NCI-H2081 treated with DMSO at 0.1 percent for 48 hours (cell line): ENCODE data around the gene P2RX3.

Source experiments
- DNase-seq: peaks from one replicate; lab custom pipeline; 2025; lab: John Stamatoyannopoulos, UW

Gene P2RX3

DNA sequence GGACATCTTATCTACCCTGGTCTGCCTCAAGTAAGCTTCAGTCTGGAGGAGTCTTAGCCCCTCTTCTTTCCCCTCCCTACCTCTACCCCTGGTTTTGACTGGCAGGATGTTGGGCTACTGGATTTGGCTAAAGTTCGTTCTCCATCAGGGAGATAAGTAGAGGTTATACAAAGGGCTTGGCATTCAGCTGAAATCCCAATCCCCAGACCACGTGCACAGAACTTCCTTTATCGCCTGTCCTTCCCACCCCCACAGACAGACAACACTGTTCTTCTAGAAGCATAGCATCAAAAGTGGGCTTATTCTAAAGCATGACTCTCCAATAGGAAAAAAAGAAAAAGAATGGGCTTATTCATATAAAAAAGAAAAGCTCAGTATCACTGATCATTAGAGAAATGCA, 35.0 kb downstream of the P2RX3 start:
- DNase-seq, result no peak

DNA sequence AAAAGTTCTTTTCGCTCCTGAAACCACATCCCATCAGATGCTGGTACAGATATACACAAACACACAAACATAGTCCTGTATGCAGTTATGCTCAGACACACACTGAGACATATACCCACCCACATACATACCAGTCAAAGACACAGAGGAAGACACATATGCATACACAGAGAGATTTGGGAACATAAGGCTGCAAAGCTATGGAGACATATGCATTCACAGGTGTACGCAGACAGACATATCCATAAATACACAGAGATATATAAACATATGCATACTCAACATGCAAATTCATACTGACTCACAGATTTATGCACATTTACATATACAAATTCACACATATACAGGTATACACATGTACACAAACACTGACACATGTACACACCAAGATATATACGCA, 36.8 kb downstream of the P2RX3 start:
- no peak for DNase-seq

GRCh38 chr11:57375490-57375889, 37.3 kb downstream of the P2RX3 start:
- no peak for DNase-seq

GRCh38 chr11:57376095-57377090, 38.2 kb downstream of the P2RX3 start:
- DNase-seq, result no peak

DNA sequence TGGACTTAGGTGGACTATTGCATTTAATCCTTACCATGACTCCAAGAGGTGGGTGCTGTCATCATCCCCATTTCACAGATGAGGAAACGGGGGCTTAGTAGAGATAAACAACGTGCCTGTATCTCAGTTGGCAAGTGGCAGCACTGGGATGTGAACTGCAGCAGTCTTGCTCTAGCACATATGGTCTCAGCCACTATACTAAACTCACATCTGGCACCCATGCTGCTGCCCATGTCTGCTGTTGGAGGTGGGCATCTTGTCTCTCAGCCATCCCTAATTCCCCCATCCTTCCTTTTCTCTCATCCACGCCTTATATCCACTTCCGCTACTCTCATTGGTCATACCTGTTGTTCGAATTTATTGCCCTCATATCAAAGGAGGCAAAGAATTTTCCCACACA, 39.0 kb downstream of the P2RX3 start:
- DNase-seq, result no peak

DNA sequence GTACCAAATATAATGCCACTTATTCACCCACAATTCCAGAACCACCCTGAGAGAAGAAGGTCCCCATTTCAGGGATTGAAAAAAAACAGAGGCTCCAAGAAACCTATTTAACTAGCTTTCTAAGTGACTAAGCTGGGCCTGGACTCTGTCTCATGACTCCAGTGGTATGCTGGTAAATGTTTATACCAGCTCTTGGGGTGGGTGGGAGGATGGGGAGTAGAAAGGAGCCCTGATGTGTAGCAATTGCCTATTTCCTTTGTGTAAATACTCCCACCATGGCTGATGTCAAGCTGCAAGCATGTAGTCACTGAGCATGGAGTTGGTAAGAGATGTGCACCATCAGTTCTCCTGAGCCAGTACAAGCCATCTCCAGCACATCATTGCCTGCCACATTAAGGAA, 40.0 kb downstream of the P2RX3 start:
- DNase-seq, result no peak

GRCh38 chr11:57379732-57380131, 41.6 kb downstream of the P2RX3 start:
- no peak for DNase-seq

DNA sequence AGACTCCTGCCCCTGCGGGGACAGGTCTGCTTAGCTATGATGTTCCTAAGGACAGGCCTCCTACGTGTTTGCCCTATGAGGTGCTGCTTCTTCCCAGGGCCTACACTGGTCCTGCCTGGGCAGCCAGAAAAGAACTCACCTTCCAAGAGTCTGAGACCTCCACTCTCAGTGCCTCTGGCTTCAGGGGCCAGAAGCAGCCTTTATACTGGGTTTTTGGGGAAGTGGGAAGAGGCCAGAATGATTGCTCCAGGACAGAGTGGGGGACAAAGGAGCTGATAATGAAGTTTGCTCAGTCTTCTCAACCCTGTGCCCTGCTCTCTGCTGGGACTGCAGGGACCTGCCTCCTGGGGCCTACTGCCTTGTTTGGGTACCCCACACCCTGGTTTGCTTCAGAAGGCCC, 42.8 kb downstream of the P2RX3 start, which contains the start of gene PRG3:
Gene PRG3, minus strand, starts transcription at position 176 of the 400 bp plus-strand sequence. CDS start 442 bp downstream, outside the sequence.
- DNase-seq, result no peak

DNA sequence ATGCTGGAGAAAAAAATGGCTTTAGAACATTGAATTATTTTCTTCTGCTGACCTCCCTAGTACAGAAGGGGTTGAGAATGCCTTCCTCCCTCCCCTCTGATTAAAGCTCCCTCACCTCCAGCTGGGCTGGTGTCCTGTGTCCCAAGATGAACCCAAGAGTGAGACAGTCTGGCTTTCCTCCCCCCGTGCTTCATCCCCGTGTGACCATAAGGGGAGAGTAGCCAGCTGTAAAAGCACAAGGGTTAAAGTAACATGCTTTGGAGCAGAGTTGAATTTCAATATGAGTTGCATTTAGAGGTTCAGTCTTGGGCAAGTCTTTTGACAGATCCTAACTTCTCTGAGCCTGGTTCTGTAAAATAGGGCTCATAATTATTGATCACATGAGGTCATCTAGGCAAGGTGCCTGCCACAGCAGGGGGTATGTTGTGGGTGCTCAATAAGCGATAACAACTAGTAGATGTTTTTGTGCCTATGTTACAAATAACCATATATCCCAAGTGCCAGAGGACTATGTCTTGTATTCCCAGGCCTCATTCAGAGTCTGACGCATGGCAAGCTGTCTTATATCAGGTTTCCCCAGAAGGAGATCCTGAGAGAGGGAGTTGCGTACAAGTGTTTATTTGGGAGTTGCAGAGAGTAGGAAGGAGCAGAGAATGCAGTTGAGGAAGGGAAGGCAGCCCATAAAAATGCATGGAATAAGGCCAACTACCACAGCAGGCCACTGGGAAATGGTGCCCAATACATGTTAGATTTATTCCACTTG, 48.2 kb downstream of the P2RX3 start:
- DNase-seq, result no peak

- no peak for DNase-seq
Measured at GRCh38 chr11:57387289-57388030, 49.3 kb downstream of the P2RX3 start.

GRCh38 chr11:57390535-57390934, 52.4 kb downstream of the P2RX3 start, which contains the start of gene PRG2:
Gene PRG2 (minus strand): TSS chr11:57390650. CDS start chr11:57389944, 706 bp downstream.
- DNase-seq, result no peak

DNA sequence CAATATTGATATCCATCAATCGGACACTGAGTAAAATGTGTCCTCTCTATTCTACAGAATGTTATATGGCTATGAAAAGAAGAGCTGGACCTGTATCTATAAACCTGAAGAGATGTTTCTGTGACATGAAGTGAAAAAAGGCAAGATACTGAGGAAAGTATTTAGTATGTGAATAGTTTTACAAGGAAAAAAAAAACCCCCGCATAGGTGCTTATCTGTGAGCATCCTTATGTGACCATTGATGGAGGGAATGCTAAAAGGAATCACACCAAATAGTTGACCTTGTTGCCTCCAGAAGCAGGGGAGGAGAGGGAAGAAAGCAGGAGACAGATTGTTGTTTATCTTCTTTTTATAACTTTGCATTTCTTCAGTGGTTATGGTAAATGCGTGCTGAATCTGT, 53.0 kb downstream of the P2RX3 start:
- DNase-seq, result no peak

GRCh38 chr11:57391539-57391938, 53.4 kb downstream of the P2RX3 start:
- no peak for DNase-seq

- DNase-seq, result no peak
Measured at GRCh38 chr11:57392066-57392762, 54.1 kb downstream of the P2RX3 start.

DNA sequence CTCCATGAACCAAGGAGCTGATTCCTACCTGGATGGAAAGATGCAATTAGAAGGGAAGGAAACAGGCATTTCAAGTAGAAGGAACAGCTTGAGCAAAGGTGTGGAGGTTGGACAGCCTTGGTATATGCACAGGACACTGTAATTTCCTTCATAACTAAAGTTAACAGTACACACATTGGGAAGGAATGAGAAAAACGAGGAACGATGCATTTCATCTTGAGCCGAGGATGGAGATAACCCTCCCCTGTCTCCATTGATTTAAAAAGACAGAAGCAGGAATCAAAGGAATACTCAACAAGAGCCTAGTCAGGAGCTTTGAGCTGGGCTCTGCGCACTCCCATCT, 54.6 kb downstream of the P2RX3 start:
- DNase-seq, result no peak

DNA sequence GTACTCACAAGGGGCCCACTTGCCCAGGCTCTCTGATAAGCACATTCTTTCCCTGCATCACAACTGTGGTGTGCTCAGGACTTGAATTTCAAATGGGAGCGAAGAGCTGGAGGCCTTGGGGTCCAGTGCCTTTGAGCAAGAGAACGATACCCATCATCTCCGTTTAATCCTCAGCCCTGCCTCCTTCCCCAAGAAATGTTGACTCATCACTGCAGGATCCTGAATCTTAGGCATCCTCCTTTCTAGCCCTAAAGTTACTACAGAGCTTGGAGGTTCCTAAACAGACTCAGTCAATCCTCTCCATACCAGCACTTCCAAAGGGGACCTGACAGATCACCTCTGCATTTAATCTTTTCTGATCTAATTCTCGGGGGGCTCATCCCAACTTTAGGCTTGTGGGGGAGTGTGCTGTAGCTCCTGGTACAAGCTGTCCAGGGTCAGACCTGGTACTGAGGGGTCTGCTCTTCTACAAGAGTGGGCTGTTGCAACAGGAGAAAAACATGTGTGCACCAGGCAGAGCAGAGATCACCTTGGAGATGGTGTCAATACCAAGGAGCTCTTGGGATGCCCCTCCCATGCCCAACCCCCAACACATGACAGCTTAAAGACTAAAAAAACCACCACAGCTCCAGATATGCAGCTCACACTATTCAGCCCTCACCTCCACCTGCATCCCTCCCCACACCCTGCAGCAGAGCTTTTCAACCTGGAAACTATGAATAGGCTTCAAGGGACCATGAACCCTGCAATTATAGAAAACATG, 56.2 kb downstream of the P2RX3 start:
- no peak for DNase-seq

DNA sequence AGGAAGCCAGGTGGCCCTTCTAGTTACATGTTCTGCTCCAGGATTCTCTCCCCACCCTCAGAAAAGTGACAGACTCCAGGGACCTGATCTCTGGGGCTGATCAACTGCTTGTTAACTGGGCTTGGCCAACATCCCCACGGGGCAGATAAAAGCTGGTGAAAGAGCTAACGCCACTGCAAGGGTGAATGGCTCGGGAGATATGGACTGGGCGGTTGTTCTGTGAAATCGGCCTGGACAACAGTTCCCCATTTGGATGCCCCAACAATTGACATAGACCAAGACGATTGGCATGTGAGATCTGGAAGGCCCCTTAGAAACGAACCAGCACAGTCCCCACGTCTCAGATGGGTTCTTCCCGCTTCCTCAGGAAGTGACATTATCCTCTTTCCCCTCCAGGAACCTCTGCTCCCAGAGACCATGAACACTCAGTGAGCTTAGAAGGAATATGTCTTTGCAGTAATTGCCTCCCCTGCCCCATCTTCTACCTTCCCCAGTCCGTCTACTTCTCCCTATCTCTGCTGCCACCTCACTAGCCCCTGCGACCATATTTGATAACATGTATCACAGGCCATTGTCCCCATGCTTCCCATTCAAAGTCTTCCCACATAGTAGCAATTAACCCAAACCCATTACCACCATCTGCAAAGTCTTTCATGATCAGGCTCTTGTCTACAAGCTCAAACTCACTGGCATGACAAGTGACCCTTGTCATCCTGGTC, 57.9 kb downstream of the P2RX3 start:
- DNase-seq, result no peak

GRCh38 chr11:57396744-57397143, 58.6 kb downstream of the P2RX3 start:
- DNase-seq, result no peak

DNA sequence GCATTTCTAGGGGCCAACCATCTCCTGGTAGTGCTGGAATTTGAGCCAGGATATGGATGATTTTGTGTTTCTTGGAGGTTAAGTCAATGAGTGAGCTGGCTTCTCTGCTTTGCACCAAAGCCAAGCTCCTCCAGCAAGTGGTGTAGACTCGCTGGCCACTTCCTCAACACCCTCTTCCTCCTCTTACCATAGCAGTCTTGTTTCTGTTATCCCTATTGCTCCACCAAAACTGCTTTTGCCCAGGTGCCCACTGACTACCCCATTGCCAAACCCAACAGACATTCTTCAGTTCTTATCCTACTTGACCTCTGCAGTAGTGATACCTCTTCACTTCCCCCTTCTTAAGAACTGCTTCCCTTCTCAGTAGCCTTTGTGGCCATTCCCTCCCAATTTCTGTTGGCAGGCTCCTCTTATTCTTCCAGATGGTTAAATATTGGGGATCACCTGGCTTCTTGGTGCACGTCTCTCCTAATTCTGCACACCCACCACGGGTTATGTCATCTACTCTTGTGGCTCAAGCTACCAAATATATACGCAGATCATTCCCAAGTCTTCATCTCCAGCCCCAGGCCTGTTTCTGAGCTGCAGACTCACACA, 59.3 kb downstream of the P2RX3 start:
- no peak for DNase-seq

GRCh38 chr11:57399221-57399620, 61.1 kb downstream of the P2RX3 start:
- no peak for DNase-seq
